K562 (cell line): ENCODE results near the gene CCDC137. TPM values are rescaled to one million over a fixed set of nuclear protein-coding genes. Genes with fewer than 3 reads are reported as not detected.

ENCODE experiments used
- C11orf30 ChIP-seq: fragments of 450-650 bp; IDR thresholded peaks from 2 replicates; pipeline ENCODE4 v1.6.1; 2016; ENCODE audit warnings: low read depth, mild to moderate bottlenecking
- HNRNPH1 ChIP-seq: fragments of 200-400 bp; formaldehyde crosslinking; optimal IDR thresholded peaks from 2 replicates; pipeline ENCODE3; 2017; ENCODE audit warnings: low read depth, mild to moderate bottlenecking, low read length, moderate library complexity
- MTF1 ChIP-seq: fragments of 250-450 bp; sonication (Bioruptor Pico); IDR thresholded peaks from 2 replicates; pipeline ENCODE4 v1.9.0; 2021; ENCODE audit warnings: moderate library complexity, mild to moderate bottlenecking, inconsistent platforms, borderline replicate concordance
- PML ChIP-seq: IDR thresholded peaks from 2 replicates; pipeline ENCODE4 v1.6.1; 2012; ENCODE audit warnings: low read length, inconsistent platforms
- POLR2G ChIP-seq: fragments of 200-400 bp; formaldehyde crosslinking; IDR thresholded peaks from 2 replicates; pipeline ENCODE4 v1.6.1; 2017; ENCODE audit warnings: low read depth, mild to moderate bottlenecking, antibody characterized with exemption, low read length, moderate library complexity
- WHSC1 ChIP-seq: IDR thresholded peaks from one replicate; pipeline ENCODE4 v1.6.1; 2012; ENCODE audit warnings: low read length, control low read depth, inconsistent platforms
- ZC3H11A ChIP-seq: IDR thresholded peaks from 2 replicates; pipeline ENCODE4 v1.6.1; 2012; ENCODE audit warnings: low read depth, low read length, improper control_type of control experiment
- ZNF239 ChIP-seq: fragments of 250-450 bp; sonication (Bioruptor Pico); IDR thresholded peaks from 2 replicates; pipeline ENCODE4 v1.4.0; 2020; ENCODE audit warnings: mild to moderate bottlenecking
- ZNF699 ChIP-seq: fragments of 250-450 bp; sonication (Bioruptor Pico); IDR thresholded peaks from 2 replicates; pipeline ENCODE4 v1.8.0; 2021; ENCODE audit warnings: mild to moderate bottlenecking, moderate library complexity; ENCODE audit not compliant: insufficient replicate concordance
- polyA plus RNA-seq, 8 experiments: library from polyadenylated mRNA; depleted of rRNA in 4 of 8; stranded (reverse) in 5 of 8; unstranded in 3 of 8; fragments of >200 nt; fragmentation: Nextera tagmentation in 2 of 8; fragmentation: Illumina TruSeq in 1 of 8; extraction: Ambion mirVana in 2 of 8; extraction: Trizol in 1 of 8; gene quantifications; 2 replicates each; pipeline versions ENCODE4 v1.2.1 to v1.2.3, GENCODE V29; 2011 to 2014; ENCODE audit warnings: inconsistent platforms in 1 of 8, missing spikeins in 1 of 8
- total RNA-seq, 7 experiments: library from RNA; depleted of rRNA in 6 of 7; stranded (reverse); fragments of >200 nt in 6 of 7; fragmentation: Illumina TruSeq in 2 of 7; extraction: Trizol in 2 of 7; gene quantifications; 2 replicates each; pipeline versions ENCODE4 v1.2.1 to v1.2.3, GENCODE V29; 2011 to 2021; ENCODE audit warnings: low replicate concordance in 1 of 7
- TF ChIP-seq, protein P1 (sequence below): fragments of 200-600 bp; sonication (generic); IDR thresholded peaks from one replicate; pipeline ENCODE4 v1.6.1; 2012; ENCODE audit warnings: mild to moderate bottlenecking, low read depth, low read length, inconsistent platforms
- TF ChIP-seq, protein P2 (sequence below): fragments of 250-450 bp; sonication (Bioruptor Pico); IDR thresholded peaks from 2 replicates; pipeline ENCODE4 v1.5.0; 2020; ENCODE audit warnings: mild to moderate bottlenecking, borderline replicate concordance
- TF ChIP-seq, protein P3 (sequence below): fragments of 450-650 bp; conservative IDR thresholded peaks from 2 replicates; pipeline ENCODE4 v1.6.1; 2016; ENCODE audit warnings: missing genetic modification characterization, low read depth, mild to moderate bottlenecking, control low read depth, missing compliant biosample characterization

The CCDC137 gene
- total and polyA plus RNA-seq, 9 of the 15 experiments (the other 6 are each of a cell fraction or from before 2014, with no cell fraction given): 2.3 to 68.1 (median 38.3) TPM

- TF ChIP-seq, protein P1, sequence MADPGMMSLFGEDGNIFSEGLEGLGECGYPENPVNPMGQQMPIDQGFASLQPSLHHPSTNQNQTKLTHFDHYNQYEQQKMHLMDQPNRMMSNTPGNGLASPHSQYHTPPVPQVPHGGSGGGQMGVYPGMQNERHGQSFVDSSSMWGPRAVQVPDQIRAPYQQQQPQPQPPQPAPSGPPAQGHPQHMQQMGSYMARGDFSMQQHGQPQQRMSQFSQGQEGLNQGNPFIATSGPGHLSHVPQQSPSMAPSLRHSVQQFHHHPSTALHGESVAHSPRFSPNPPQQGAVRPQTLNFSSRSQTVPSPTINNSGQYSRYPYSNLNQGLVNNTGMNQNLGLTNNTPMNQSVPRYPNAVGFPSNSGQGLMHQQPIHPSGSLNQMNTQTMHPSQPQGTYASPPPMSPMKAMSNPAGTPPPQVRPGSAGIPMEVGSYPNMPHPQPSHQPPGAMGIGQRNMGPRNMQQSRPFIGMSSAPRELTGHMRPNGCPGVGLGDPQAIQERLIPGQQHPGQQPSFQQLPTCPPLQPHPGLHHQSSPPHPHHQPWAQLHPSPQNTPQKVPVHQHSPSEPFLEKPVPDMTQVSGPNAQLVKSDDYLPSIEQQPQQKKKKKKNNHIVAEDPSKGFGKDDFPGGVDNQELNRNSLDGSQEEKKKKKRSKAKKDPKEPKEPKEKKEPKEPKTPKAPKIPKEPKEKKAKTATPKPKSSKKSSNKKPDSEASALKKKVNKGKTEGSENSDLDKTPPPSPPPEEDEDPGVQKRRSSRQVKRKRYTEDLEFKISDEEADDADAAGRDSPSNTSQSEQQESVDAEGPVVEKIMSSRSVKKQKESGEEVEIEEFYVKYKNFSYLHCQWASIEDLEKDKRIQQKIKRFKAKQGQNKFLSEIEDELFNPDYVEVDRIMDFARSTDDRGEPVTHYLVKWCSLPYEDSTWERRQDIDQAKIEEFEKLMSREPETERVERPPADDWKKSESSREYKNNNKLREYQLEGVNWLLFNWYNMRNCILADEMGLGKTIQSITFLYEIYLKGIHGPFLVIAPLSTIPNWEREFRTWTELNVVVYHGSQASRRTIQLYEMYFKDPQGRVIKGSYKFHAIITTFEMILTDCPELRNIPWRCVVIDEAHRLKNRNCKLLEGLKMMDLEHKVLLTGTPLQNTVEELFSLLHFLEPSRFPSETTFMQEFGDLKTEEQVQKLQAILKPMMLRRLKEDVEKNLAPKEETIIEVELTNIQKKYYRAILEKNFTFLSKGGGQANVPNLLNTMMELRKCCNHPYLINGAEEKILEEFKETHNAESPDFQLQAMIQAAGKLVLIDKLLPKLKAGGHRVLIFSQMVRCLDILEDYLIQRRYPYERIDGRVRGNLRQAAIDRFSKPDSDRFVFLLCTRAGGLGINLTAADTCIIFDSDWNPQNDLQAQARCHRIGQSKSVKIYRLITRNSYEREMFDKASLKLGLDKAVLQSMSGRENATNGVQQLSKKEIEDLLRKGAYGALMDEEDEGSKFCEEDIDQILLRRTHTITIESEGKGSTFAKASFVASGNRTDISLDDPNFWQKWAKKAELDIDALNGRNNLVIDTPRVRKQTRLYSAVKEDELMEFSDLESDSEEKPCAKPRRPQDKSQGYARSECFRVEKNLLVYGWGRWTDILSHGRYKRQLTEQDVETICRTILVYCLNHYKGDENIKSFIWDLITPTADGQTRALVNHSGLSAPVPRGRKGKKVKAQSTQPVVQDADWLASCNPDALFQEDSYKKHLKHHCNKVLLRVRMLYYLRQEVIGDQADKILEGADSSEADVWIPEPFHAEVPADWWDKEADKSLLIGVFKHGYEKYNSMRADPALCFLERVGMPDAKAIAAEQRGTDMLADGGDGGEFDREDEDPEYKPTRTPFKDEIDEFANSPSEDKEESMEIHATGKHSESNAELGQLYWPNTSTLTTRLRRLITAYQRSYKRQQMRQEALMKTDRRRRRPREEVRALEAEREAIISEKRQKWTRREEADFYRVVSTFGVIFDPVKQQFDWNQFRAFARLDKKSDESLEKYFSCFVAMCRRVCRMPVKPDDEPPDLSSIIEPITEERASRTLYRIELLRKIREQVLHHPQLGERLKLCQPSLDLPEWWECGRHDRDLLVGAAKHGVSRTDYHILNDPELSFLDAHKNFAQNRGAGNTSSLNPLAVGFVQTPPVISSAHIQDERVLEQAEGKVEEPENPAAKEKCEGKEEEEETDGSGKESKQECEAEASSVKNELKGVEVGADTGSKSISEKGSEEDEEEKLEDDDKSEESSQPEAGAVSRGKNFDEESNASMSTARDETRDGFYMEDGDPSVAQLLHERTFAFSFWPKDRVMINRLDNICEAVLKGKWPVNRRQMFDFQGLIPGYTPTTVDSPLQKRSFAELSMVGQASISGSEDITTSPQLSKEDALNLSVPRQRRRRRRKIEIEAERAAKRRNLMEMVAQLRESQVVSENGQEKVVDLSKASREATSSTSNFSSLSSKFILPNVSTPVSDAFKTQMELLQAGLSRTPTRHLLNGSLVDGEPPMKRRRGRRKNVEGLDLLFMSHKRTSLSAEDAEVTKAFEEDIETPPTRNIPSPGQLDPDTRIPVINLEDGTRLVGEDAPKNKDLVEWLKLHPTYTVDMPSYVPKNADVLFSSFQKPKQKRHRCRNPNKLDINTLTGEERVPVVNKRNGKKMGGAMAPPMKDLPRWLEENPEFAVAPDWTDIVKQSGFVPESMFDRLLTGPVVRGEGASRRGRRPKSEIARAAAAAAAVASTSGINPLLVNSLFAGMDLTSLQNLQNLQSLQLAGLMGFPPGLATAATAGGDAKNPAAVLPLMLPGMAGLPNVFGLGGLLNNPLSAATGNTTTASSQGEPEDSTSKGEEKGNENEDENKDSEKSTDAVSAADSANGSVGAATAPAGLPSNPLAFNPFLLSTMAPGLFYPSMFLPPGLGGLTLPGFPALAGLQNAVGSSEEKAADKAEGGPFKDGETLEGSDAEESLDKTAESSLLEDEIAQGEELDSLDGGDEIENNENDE: no peak
- no peak for TF ChIP-seq ZC3H11A
- TF ChIP-seq, protein P2, sequence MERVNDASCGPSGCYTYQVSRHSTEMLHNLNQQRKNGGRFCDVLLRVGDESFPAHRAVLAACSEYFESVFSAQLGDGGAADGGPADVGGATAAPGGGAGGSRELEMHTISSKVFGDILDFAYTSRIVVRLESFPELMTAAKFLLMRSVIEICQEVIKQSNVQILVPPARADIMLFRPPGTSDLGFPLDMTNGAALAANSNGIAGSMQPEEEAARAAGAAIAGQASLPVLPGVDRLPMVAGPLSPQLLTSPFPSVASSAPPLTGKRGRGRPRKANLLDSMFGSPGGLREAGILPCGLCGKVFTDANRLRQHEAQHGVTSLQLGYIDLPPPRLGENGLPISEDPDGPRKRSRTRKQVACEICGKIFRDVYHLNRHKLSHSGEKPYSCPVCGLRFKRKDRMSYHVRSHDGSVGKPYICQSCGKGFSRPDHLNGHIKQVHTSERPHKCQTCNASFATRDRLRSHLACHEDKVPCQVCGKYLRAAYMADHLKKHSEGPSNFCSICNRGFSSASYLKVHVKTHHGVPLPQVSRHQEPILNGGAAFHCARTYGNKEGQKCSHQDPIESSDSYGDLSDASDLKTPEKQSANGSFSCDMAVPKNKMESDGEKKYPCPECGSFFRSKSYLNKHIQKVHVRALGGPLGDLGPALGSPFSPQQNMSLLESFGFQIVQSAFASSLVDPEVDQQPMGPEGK (CRISPR knock-in tag): no peak
- TF ChIP-seq, protein P3, sequence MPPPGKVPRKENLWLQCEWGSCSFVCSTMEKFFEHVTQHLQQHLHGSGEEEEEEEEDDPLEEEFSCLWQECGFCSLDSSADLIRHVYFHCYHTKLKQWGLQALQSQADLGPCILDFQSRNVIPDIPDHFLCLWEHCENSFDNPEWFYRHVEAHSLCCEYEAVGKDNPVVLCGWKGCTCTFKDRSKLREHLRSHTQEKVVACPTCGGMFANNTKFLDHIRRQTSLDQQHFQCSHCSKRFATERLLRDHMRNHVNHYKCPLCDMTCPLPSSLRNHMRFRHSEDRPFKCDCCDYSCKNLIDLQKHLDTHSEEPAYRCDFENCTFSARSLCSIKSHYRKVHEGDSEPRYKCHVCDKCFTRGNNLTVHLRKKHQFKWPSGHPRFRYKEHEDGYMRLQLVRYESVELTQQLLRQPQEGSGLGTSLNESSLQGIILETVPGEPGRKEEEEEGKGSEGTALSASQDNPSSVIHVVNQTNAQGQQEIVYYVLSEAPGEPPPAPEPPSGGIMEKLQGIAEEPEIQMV (tag): no peak
- TF ChIP-seq PML: no peak; the same call in 1 of the 2 replicates
- TF ChIP-seq ZNF239 (CRISPR knock-in tag): no peak
- TF ChIP-seq MTF1 (CRISPR knock-in tag): no peak
- TF ChIP-seq C11orf30: no peak
- no peak for TF ChIP-seq HNRNPH1
- peak; percentile 78; the same call in 1 of the 2 replicates for TF ChIP-seq POLR2G
- TF ChIP-seq WHSC1: no peak
- no peak for TF ChIP-seq ZNF699 (CRISPR knock-in tag)
Measured at GRCh38 chr17:81711814-81712467, 45.4 kb downstream of the CCDC137 start, which contains the start of gene SLC25A10 (continued).
